ENCODE results near the gene MRPS16. TPM values are rescaled to one million over a fixed set of nuclear protein-coding genes. Genes with fewer than 3 reads are reported as not detected.

The MRPS16 gene
- total and polyA plus RNA-seq, 2 experiments from 2014 or later, result 58.7 to 105 TPM

Small RNA genes within 50 kb of the gene (small RNA-seq; reads per million reads assigned to genes)
- not detected for gene RNU6-833P

Other genes with a start within 250 kb of the MRPS16 start
- 145 TPM in 2 replicates for gene P4HA1, start 155.8 kb downstream of the MRPS16 start, total RNA-seq
- 140 and 149 TPM in 2 replicates for gene P4HA1, start 155.8 kb downstream of the MRPS16 start, polyA plus RNA-seq
- gene NUDT13, start 142.2 kb downstream of the MRPS16 start, total RNA-seq, result 3.4 and 3.9 TPM in 2 replicates
- gene NUDT13, start 142.2 kb downstream of the MRPS16 start, polyA plus RNA-seq, result 1.9 and 2.1 TPM in 2 replicates
- 30.1 and 30.5 TPM in 2 replicates for gene ECD, start 84.6 kb downstream of the MRPS16 start, total RNA-seq
- 26.9 and 31.0 TPM in 2 replicates for gene ECD, start 84.6 kb downstream of the MRPS16 start, polyA plus RNA-seq
- gene FAM149B1, start 84.5 kb downstream of the MRPS16 start, total RNA-seq, result 20.6 and 22.7 TPM in 2 replicates
- 9.8 and 10.3 TPM in 2 replicates for gene FAM149B1, start 84.5 kb downstream of the MRPS16 start, polyA plus RNA-seq
- 24.5 and 27.2 TPM in 2 replicates for gene DNAJC9, start 5.4 kb downstream of the MRPS16 start, total RNA-seq
- 16.3 and 17.8 TPM in 2 replicates for gene DNAJC9, start 5.4 kb downstream of the MRPS16 start, polyA plus RNA-seq
- 1.8 and 3.9 TPM in 2 replicates for gene CFAP70, start 106.2 kb upstream of the MRPS16 start, total RNA-seq
- gene CFAP70, start 106.2 kb upstream of the MRPS16 start, polyA plus RNA-seq, result 1.2 and 1.6 TPM in 2 replicates
- gene ANXA7, start 161.4 kb upstream of the MRPS16 start, total RNA-seq, result 88.8 and 90.7 TPM in 2 replicates
- 63.0 and 88.8 TPM in 2 replicates for gene ANXA7, start 161.4 kb upstream of the MRPS16 start, polyA plus RNA-seq
- 1.2 and 1.6 TPM in 2 replicates for gene MSS51, start 180.9 kb upstream of the MRPS16 start, total RNA-seq
- gene MSS51, start 180.9 kb upstream of the MRPS16 start, polyA plus RNA-seq, result 0.48 and 0.74 TPM in 2 replicates
- 33.8 and 41.4 TPM in 2 replicates for gene PPP3CB, start 243.4 kb upstream of the MRPS16 start, total RNA-seq
- 11.8 and 15.0 TPM in 2 replicates for gene PPP3CB, start 243.4 kb upstream of the MRPS16 start, polyA plus RNA-seq

Data from hepatocyte (in vitro differentiated cells).